Neutrophil (primary cell): ENCODE data around the gene HLA-DRB5.
"Not testable (repeated sequence)": the region's sequence is repeated elsewhere in the genome, so short reads cannot be mapped to it uniquely, and the experiment has no call there.

ENCODE experiments used
- H3K27ac ChIP-seq: fragments of 200-600 bp; sonication (generic); 2 replicates; pipeline ENCODE4 v1.5.1; 2016; ENCODE audit warnings: mild to moderate bottlenecking, moderate library complexity
- H3K27me3 ChIP-seq: fragments of 200-600 bp; sonication (generic); 2 replicates; pipeline ENCODE4 v1.6.0; 2016; ENCODE audit warnings: mild to moderate bottlenecking
- H3K36me3 ChIP-seq: fragments of 200-600 bp; sonication (generic); 2 replicates; pipeline ENCODE4 v1.5.1; 2017
- H3K4me1 ChIP-seq, 2 experiments: fragments of 200-600 bp in 1 of 2; sonication (generic) in 1 of 2; 1 replicate in 1 of 2; 2 replicates in 1 of 2; pipeline versions ENCODE4 v1.5.1 to v1.6.1; 2013 to 2016; ENCODE audit warnings: low read depth in 1 of 2, low read length in 1 of 2, mild to moderate bottlenecking in 1 of 2, moderate library complexity in 1 of 2; ENCODE audit not compliant: control insufficient read depth in 1 of 2, insufficient read depth in 1 of 2
- H3K4me3 ChIP-seq, 2 experiments: fragments of 200-600 bp in 1 of 2; sonication (generic) in 1 of 2; 1 replicate in 1 of 2; 2 replicates in 1 of 2; pipeline ENCODE4 v1.5.1; 2013 to 2016; ENCODE audit warnings: low read depth in 1 of 2, low read length in 1 of 2, mild to moderate bottlenecking in 1 of 2, moderate library complexity in 1 of 2
- H3K9me3 ChIP-seq: fragments of 200-600 bp; sonication (generic); 2 replicates; pipeline ENCODE4 v1.5.1; 2016
- CTCF ChIP-seq: fragments of 200-600 bp; sonication (generic); IDR thresholded peaks from 2 replicates; pipeline ENCODE4 v1.5.1; 2016; ENCODE audit warnings: antibody characterized with exemption

The HLA-DRB5 gene

DNA sequence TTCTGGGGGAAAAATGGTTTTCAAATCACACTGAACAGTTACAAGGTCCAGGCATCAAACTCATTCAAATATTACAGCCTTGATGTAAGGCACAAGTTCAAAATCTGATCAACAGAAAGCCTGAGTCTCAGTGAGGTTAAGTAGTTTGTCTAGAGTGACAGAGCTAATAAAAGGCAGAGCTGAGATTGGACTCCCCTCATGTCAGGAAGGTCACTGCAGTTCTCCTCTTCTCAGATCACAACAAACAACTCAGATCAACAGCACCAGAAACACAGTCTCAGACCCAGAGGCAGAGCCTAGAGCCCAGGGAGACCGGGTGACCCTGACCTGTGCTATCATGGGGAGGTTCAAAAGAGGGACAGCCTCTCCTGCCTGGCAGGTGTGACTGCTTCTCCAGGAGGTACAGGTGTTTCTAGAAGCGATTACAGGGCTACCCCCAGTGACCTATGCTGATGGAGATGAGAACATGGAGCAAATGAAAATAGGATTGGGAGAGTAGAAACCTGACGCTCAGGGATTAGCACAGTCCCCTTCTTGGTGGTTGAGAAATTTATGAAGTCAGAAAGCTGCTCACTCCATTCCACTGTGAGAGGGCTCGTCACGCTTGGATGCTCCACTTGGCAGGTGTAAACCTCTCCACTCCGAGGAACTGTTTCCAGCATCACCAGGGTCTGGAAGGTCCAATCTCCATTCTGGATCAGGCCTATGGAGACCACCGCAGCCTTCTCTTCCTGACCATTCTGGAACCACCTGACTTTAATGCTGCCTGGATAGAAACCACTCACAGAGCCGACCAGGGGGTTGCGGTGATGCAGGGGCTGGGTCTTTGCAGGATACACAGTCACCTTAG lies 24.3 kb upstream of the HLA-DRB5 start:
- no peak for TF ChIP-seq CTCF
- H3K4me1 ChIP-seq: no peaks in the 10 kb centered on the region

GRCh38 chr6:32553037-32553742 lies 23.1 kb upstream of the HLA-DRB5 start:
- Histone ChIP-seq H3K27me3 (no peaks in the 10 kb centered on the region), H3K4me3 (no peak overlapping the region), H3K27ac (no peak overlapping the region), H3K4me1 (no peaks in the 10 kb centered on the region), H3K9me3 (no peaks in the 10 kb centered on the region), H3K36me3 (no peaks in the 10 kb centered on the region)
- no peak for TF ChIP-seq CTCF

More for the DNA sequence above, 24.3 kb upstream of the HLA-DRB5 start:
- no peak overlapping the region for H3K4me3 ChIP-seq
- H3K36me3 ChIP-seq: no peaks in the 10 kb centered on the region
- no peaks in the 10 kb centered on the region for H3K27me3 ChIP-seq
- H3K9me3 ChIP-seq: no peaks in the 10 kb centered on the region
- H3K27ac ChIP-seq: no peak overlapping the region

DNA sequence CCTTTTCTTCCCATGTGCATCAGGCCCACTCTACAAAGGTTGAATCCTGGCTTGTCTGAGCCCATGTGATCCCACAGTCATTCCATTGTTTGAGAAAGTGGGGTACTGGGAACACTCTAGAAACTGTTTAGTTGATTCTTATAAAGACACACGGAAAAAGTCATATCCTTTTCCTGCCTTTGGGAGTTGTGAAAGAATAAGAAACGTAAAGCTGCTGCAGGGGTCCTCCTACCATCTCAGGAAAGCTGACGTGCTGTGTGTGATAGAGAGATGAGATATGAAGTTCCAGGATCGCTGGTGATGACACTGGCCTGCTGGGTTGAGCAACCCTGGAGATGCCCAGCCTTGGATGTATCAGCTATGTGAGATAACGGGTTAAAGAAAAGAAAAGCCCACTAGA lies 21.3 kb upstream of the HLA-DRB5 start:
- Histone ChIP-seq H3K27me3 (no peaks in the 10 kb centered on the region), H3K9me3 (no peaks in the 10 kb centered on the region), H3K4me1 (no peaks in the 10 kb centered on the region), H3K4me3 (no peak overlapping the region), H3K36me3 (no peaks in the 10 kb centered on the region), H3K27ac (no peak overlapping the region)
- TF ChIP-seq CTCF: no peak

DNA sequence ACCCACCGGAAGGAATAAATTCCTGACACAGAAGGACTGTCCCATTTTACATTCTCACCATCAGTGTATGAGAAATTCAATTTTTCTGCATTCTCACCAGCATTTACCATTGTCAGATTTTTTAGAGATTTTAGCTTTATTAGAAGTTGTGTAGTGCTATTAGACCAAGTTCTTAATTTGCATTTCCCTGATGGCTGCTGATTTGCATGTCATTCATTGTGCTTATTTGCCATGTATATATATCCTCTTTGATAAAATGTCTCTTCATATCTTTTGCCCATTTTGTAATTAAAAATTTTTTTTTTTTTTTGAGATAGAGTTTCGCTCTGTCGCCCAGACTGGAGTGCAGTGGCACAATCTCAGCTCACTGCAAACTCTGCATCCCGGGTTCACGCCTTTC lies 9.8 kb upstream of the HLA-DRB5 start:
- Histone ChIP-seq H3K27me3 (no peaks in the 10 kb centered on the region), H3K9me3 (no peaks in the 10 kb centered on the region), H3K4me3 (no peak overlapping the region), H3K36me3 (no peaks in the 10 kb centered on the region), H3K27ac (no peak overlapping the region), H3K4me1 (no peaks in the 10 kb centered on the region)
- no peak for TF ChIP-seq CTCF

- not testable (repeated sequence) for H3K27ac ChIP-seq, H3K36me3 ChIP-seq, H3K4me3 ChIP-seq, H3K4me1 ChIP-seq, H3K27me3 ChIP-seq, H3K9me3 ChIP-seq
Measured at GRCh38 chr6:32530431-32530793, 325 bp upstream of the HLA-DRB5 start.
